MCF 10A (cell line): ENCODE data around the gene BOC. TPM values are rescaled to one million over a fixed set of nuclear protein-coding genes. Genes with fewer than 3 reads are reported as not detected.

Experiments
- BruUV-seq: library from RNA; stranded (reverse); fragments of 400-500 nt; replicated peaks from 2 replicates; lab custom pipeline; 2021; lab: Mats Ljungman, UMichigan
- CTCF ChIA-PET: fragments of 300-600 bp; sonication (Branson Sonifier 250); formaldehyde crosslinking; extraction: SDS; loops from one replicate; lab custom pipeline; 2021; ENCODE audit warnings: antibody characterized with exemption, inconsistent platforms; lab: Yijun Ruan, JAX
- POLR2A ChIA-PET: fragments of 300-600, 350-650 bp; sonication (Branson Sonifier 250); formaldehyde crosslinking; extraction: SDS; loops from one replicate; lab custom pipeline; 2020; ENCODE audit warnings: antibody characterized with exemption, inconsistent platforms; lab: Yijun Ruan, JAX
- DNase-seq: peaks from one replicate; pipeline ENCODE4 v3.0.0-alpha.2; 2018; ENCODE audit not compliant: unreplicated experiment
- H3K27ac Mint-ChIP-seq: one replicate; pipeline ENCODE4 v1.8.0; 2022; ENCODE audit warnings: mild to moderate bottlenecking, low read depth, mixed read lengths; ENCODE audit not compliant: unreplicated experiment
- H3K27me3 Mint-ChIP-seq: one replicate; pipeline ENCODE4 v1.8.0; 2022; ENCODE audit warnings: mixed read lengths; ENCODE audit not compliant: insufficient read depth, unreplicated experiment
- H3K36me3 Mint-ChIP-seq: one replicate; pipeline ENCODE4 v1.8.0; 2022; ENCODE audit warnings: mild to moderate bottlenecking, moderate library complexity, mixed read lengths; ENCODE audit not compliant: insufficient read depth, unreplicated experiment
- H3K4me1 Mint-ChIP-seq: one replicate; pipeline ENCODE4 v1.8.0; 2022; ENCODE audit warnings: mixed read lengths; ENCODE audit not compliant: insufficient read depth, unreplicated experiment
- H3K4me3 Mint-ChIP-seq: one replicate; pipeline ENCODE4 v1.8.0; 2022; ENCODE audit warnings: mild to moderate bottlenecking, moderate library complexity, mixed read lengths; ENCODE audit not compliant: unreplicated experiment
- H3K9me3 Mint-ChIP-seq: one replicate; pipeline ENCODE4 v1.8.0; 2022; ENCODE audit warnings: mixed read lengths; ENCODE audit not compliant: unreplicated experiment
- CTCF ChIP-seq: fragments of 200-600 bp; IDR thresholded peaks from one replicate; pipeline ENCODE4 v1.8.0; 2022; ENCODE audit warnings: antibody characterized with exemption, mild to moderate bottlenecking; ENCODE audit not compliant: unreplicated experiment
- intact Hi-C: fragments of 100-400 bp; cut with micrococcal nuclease; formaldehyde crosslinking; loops from 2 replicates; pipeline ENCODE4 v1.14.1; 2022
- total RNA-seq: library from RNA; stranded (reverse); gene quantifications from 2 replicates; pipeline ENCODE4 v1.2.3, GENCODE V29; 2022

BOC gene
- total RNA-seq, 1 experiment from 2014 or later, result 1.8 TPM

- H3K4me1 Mint-ChIP-seq, result no peaks in the 10 kb centered on the region
- no peaks in the 10 kb centered on the region for H3K36me3 Mint-ChIP-seq
- H3K27ac Mint-ChIP-seq, result no peak overlapping the region
- TF ChIP-seq CTCF, result no peak
- H3K27me3 Mint-ChIP-seq, result no peaks in the 10 kb centered on the region
- H3K4me3 Mint-ChIP-seq, result no peak overlapping the region
- H3K9me3 Mint-ChIP-seq, result no peaks in the 10 kb centered on the region
- BruUV-seq, result no TSS peak
- intact Hi-C loops, result no loop called here
- ChIA-PET POLR2A (interaction anchor here (1.3 kb wide), 1 partner anchor 10 kb away, joined by 5 read pairs; no protein-coding TSS in a partner anchor), CTCF (interaction anchor here (1.0 to 1.5 kb wide), 3 partner anchors 8 to 32 kb away, joined by 3 to 4 read pairs (median 3); no protein-coding TSS in a partner anchor)
- no peak for DNase-seq
These were observed 29.5 kb downstream of the BOC start for GRCh38 chr3:113240841-113241240.

- ChIA-PET POLR2A (interaction anchor here (1.3 kb wide), 1 partner anchor 10 kb away, joined by 5 read pairs; no protein-coding TSS in a partner anchor), CTCF (interaction anchor here (0.7 to 1.5 kb wide), 2 partner anchors 10 to 383 kb away, joined by 3 read pairs; no protein-coding TSS in a partner anchor)
- Mint-ChIP-seq H3K4me1 (no peaks in the 10 kb centered on the region), H3K27ac (no peak overlapping the region), H3K27me3 (no peaks in the 10 kb centered on the region), H3K4me3 (no peak overlapping the region), H3K9me3 (no peaks in the 10 kb centered on the region), H3K36me3 (no peaks in the 10 kb centered on the region)
- BruUV-seq, result no TSS peak
- intact Hi-C loops, result no loop called here
- no peak for DNase-seq
- TF ChIP-seq CTCF, result no peak
These were observed 30.1 kb downstream of the BOC start for GRCh38 chr3:113241292-113242095.

DNA sequence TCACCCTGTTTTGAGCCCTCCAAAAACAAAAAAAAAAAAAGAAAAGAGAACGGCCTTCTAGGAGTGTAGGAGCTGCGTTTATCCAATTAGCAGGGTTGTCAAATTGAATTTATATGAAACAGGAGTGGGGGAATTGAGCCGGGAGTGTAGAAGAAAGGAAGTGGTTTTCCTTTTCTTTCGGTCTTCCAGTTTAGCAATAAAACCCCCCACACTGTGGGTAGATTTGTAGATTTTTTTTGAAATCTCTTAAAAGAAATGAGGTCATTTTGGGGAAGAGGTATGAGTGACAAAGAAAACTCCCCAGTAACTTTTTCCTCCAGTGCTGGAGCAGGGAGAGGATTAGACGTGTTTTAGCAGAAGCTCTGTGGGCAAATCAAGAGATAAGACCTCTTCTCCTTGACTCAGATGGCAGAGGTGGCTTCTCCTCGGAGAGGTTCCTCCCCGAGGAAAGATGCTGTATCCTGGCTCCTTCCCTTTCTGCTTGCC is 30.8 kb downstream of the BOC start:
- DNase-seq, result no peak
- TF ChIP-seq CTCF, result no peak
- Mint-ChIP-seq H3K4me1 (no peaks in the 10 kb centered on the region), H3K4me3 (no peak overlapping the region), H3K9me3 (no peaks in the 10 kb centered on the region), H3K36me3 (no peaks in the 10 kb centered on the region), H3K27ac (no peak overlapping the region), H3K27me3 (no peaks in the 10 kb centered on the region)
- intact Hi-C loops, result no loop called here
- CTCF ChIA-PET, result interaction anchor here (0.7 kb wide), 1 partner anchor 383 kb away, joined by 3 read pairs; no protein-coding TSS in a partner anchor
- BruUV-seq, result no TSS peak
- POLR2A ChIA-PET, result no interaction called here

- H3K36me3 Mint-ChIP-seq, result no peaks in the 10 kb centered on the region
- POLR2A ChIA-PET, result no interaction called here
- H3K27me3 Mint-ChIP-seq, result no peaks in the 10 kb centered on the region
- no peak for DNase-seq
- no peak overlapping the region for H3K27ac Mint-ChIP-seq
- no peak overlapping the region for H3K4me3 Mint-ChIP-seq
- H3K4me1 Mint-ChIP-seq, result no peaks in the 10 kb centered on the region
- intact Hi-C loops, result no loop called here
- CTCF ChIA-PET, result interaction anchor here (0.7 to 1.1 kb wide), 2 partner anchors 32 to 208 kb away, joined by 3 to 4 read pairs; no protein-coding TSS in a partner anchor
- H3K9me3 Mint-ChIP-seq, result no peaks in the 10 kb centered on the region
- TF ChIP-seq CTCF, result no peak
- BruUV-seq, result no TSS peak
These were observed 31.7 kb downstream of the BOC start for GRCh38 chr3:113243071-113243470.
